ENCODE results near the gene TRPV4.
A peak's percentile ranks its signal among the peaks of the same experiment; 100 is the strongest.

TRPV4 gene

DNA sequence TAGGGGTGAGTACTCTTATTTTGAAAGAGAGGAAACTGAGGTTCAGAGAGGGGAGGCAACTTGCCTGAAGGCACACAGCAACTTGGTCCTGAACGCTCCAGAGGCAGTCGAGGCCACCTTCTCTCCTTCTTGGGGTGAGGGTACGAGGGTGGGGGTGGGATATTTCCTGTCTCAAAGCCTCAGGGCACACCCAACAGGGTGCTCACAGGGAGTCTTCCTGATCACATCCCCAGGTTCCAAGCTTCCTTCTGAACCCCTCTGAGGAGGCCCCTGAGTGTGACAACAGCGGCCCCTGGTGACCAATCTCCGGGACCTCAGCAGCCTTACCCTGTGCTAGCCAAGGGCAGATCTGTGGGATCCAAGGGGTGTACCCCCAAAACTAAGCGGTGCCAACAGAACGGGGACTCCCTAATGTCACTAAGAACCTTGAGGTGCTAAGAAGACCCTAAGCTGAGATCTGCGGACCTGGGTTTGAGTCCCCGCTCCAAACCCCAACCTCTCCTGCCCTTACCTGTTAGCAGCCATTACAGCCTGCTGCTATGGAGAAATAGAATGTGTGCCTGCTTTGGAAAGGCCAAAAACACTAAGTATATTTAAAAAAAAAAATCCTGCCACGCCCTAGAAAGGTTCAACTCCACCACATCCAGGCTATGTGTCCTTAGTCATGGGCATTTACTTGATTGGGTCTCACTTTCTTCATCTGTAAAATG, 57.9 kb downstream of the TRPV4 start:
- peak; percentile 71 for DNase-seq

DNA sequence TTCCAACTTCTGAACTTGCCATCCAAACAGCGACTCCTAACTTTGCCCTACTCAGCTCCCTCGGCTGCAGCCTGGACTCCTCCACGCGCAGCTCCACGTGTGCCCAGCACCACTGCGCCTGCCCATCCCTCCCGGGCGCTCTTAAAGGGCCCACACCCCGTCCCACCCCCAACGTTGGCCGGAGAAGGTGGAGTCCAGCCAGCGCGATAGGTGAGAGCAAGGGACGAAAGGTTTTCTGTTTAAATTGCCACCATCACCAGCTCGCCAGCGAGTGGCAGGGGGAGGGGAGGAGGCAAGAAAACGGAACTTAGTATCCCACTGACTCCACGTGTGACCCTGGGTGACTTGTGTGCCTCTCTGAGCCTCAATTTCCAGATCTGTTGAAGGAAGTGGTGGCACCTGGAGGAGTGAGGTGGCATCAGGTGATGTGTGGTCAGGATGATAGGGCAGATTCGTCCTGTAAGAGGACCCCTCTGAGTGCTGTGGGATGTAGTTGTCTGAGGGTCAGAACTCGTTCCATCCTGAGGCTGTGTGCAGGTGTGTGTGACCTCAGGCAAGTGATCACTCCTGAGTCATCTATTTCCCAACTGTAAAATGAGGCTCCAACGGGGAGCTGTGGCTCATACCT, 59.7 kb downstream of the TRPV4 start:
- no peak for DNase-seq

DNA sequence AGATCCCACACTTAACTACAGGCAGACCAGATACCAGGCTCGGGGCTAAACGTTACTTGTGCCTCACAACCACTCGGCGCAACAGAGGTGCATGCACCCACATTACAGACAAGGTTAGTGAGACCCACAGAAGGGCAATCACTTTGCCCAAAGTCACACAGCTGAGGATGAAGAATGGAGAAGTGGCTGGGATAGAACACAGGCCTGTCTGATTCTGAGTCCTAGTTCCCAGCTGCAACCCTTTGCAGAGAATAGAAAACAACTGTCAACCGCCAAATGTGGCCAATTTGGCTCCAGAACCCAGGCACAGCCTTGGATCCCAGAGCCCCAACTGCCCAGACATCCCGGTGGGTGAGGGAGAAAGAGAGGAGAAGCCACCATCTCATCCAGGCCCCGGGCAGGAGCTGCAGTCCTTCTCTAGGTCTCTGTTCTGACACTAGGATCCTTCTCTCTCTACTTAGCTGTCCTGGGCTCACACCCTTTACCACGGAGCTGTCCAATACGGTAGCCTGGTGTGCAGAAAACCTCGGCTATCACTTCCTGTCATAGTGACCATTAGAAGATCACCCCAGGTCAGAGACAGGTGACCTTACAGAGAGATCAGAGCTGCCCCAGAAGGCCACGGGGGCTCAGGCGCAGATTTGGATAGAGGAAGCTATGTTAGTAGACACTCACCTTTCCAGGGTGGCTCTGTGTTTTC, 60.4 kb downstream of the TRPV4 start:
- DNase-seq, result no peak

DNA sequence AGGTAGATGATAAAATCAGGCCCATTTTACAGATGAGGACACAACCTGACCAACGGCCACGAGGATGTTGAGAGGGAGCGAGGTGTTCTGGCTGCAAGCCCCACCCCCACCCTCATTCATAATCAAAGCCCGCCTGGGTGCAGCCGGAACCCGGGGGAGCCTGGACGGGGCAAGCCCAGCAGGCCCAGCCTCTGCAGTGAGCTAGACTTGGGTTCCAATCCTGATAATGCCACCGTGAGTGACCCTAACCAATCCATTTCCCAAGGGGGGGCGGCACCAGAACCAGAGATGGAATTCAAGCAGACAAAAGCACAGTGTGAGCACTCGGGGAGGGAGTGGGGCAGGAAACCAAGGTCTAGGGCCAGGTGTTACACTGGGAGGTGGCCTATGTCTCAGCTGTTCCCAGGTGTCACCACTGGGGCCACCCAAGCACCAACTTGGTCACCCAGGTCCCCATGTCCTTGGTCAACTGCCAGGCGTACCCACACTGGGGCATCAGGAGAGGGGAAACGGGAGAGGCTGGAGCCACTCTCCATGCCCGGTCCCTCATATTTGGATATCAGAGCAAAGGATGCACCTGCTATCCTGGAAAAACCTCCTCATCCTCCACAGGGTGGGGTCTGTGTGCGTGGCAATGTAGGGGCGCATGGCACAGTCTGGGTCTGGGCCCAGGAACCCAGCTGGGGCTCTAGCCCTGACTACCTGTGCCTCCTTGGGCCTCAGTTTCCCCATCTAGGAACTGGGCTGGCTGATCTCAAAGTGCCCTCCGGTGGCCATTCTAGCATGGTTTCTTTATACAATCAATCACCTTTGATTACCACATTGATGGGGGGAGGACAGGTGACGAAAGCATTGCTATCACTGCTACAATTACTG, 61.2 kb downstream of the TRPV4 start:
- no peak for DNase-seq

DNA sequence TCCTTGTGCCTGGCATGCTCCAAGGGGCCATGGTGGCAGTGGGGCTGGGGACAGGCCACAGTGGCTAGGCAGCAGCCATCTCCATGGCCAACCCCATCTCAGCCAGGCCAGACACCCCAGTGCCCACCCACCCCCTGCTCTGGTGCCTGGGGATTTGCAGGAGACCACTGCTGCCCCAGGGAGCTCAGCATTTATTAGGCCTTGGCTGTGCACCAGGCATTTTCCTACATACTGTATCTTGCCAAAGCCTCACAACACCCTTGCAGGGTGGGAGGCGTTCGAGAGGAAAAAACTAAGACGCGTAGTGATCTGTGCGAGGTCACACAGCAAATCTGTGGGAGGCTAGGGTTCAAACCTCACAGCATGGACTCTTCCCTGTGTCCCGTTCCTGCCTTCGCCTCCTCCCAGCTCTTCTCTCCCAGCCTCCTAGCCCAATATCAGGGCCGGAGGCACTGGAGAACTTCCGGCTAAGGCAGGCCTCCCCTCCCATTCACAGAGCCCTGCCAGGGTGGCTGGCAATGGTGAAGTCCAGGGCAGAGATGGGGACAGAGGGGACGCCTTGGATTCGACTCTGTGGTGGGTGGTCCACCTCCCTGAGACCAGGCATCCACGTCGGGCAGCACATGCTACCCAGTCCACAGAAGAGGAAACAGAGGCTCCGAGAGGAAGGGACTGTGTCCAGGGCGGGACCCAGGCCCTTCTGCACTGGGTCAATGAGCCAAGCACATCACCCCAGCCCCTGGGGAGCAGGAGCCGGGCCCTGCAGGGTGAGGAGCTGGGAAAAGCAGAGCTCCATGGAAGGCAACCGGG, 62.1 kb downstream of the TRPV4 start:
- no peak for DNase-seq

DNA sequence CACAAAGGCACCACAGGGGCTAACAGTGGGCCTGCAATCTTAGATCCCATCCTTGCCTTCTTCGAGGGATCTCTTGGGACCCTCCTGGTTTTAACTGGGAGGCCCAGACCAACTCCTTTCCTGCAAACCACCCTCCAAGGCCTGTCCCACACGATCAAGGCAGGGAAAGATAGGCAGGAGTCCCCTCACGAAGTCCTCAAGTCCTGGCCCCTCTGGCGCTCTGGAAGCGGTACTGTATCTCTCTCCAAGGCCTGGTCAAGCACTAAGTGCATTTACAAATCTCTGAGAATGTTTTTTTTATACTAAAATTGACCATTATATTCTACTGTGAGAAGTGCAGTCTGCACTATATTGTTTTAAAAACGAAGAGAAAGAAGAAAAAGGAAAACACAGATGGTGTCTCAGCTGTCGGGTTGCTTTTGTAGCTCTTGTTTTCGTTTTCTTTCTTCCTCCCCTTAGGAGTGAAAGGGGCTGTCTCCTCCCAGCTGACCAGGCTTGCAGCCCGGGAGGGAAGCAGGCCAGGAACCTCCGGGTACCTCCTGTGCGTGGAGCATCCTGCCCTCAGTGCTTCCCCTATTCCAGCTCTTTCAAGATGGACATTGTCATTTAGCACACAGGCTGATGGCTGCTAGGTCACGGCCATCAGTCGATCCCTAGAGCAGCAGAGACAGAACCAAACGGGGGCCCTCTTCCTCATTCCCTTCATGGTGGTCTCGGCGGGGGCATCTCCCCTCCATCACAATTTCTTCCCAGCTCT, 62.9 kb downstream of the TRPV4 start:
- DNase-seq, result no peak

DNA sequence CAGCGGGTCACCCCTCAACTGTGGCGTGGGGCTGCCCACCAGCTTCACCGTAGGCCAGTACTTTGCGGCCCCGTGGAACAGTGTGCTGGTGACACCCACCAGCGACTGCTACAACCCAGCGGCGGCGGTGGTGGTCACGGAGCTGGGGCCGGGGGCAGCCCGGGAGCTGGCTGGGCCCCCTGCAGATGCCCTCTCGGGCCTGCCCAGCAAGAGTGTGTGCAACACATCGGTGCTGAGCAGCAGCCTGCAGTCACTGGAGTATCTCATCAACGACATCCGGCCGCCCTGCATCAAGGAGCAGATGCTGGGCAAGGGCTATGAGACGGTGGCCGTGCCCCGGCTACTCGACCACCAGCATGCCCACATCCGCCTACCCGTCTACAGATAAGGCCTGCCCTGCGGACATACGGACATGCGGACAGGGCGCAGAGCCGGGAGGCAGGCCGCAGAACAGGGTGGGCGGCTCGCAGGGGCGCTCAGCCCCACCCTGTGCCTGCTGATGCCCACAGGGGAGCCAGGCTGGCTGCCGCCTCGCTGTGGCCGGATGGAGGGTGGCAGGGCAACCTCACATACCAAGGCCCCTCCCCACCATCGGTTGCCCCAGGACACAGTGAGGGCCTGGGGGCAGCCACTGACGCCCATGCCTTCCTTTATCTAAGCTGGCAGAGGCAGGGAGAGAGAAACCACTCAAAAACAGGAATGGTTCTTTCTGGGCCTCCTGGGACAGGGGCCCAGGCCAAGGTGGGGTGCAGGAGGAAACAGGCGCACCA, 64.1 kb downstream of the TRPV4 start:
- no peak for DNase-seq

DNA sequence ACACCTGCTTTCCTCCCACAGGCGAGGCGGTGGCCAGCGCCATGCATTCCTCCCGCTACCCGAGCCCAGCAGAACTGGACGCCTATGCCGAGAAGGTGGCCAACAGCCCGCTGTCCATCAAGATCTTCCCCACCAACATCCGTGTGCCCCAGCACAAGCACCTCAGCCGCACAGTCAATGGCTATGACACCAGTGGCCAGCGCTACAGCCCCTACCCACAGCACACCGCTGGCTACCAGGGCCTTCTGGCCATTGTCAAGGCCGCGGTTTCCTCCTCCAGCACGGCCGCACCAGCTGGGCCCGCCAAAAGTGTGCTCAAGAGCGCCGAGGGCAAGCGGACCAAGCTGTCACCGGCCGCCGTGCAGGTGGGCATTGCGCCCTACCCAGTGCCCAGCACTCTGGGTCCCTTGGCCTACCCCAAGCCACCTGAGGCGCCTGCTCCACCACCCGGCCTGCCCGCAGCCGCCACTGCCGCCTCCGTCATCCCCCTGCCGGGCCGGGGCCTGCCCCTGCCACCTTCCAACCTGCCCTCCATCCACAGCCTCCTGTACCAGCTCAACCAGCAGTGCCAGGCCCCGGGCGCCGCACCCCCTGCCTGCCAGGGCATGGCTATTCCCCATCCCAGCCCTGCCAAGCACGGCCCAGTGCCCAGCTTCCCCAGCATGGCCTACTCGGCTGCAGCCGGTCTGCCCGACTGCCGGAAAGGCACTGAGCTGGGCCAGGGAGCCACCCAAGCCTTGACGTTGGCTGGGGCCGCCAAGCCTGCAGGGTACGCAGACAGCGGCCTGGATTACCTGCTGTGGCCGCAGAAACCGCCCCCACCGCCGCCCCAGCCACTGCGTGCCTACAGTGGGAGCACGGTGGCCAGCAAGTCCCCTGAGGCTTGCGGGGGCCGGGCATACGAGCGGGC, 65.0 kb downstream of the TRPV4 start:
- no peak for DNase-seq

DNA sequence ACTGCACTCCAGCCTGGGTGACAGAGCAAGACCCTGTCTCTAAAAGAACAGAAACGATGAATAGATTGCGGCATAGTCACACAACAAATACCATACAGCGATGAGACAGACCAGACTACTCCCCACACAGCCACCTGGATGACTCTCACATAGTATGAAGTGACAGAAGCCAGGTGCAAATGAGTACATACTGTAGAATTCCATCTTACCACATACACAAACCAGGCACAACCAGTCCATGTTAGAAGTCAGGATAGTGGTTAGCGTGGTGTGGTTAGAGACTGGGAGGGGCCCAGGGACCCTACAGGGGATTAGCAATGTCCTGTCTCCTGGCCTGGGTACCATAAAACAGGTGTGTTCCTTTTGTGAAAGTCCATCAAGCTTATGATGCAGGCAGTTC, 65.7 kb downstream of the TRPV4 start:
- DNase-seq, result no peak

DNA sequence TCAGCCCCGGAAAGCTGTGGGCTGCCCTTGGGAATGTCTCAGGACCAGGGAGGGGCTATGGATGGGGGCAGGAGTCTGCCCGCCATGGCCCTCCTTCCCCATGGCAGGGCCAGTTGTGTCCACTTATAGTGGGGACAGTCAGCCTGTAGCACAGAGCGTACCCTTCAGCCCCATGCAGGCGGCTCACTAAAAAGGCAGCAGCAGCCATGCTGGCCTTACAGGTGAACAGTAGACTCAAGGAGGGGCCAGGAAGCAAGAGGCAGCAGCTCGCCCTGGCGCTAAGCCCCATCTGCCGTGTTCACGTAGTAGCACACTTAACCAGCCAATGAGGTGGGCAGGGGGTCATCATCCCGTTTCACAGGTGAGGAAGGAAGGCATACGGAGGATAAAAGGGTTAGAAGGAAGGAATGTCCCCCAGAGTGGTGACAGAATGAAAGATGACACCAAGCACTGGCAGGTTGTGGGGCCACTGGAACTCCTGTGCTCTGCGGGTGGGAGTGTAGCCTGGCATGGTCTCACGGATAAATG, 66.9 kb downstream of the TRPV4 start:
- DNase-seq, result no peak

DNA sequence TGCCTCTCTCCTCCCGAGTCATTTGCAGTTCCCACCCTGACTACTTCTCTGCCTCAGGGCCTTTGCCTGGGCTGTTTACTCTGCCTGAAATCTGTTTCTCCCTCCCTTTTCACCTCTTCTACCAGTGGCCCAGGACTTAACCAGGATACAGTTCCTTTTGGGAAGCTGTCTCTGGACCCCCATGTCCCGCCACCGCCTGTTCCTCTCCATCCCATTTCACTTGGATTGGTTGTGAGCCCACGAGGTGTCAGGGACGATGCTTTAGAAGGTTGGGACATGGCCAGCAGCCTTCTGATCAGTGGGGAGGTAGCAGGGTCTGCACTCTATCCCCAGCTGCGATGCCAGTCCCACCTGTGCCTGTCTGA, 67.8 kb downstream of the TRPV4 start:
- no peak for DNase-seq

DNA sequence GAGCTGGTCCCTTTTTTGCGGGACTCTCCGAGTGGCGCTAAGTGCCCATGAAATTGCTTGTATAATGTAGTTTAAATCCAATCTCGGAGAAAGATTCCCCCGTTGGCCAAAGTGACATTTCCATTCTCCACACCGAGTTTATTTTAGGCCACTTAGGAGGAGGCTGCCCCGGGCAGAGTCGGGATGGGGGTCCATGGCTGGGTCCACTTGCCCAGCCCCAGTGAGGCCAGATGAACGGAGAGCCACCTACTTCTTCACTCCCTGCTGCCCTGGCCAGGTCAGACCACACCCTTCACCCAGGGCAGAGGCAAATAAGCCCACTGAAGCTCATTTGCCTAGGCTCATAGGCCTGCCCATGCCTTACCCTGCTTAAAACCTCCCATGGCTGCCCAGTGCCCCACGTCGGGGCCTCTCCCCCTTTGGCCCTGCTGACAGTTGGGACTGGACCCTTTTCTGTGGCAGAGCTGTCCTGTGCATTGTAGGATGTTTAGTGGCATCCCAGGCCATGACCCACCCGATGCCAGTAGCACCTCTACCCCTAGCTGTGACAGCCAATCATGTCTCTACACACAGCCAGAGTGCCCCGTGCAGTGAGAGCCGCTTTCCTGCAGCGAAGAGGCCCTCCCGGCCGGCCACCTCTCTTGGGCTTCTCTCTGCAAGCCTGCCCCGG, 68.3 kb downstream of the TRPV4 start:
- no peak for DNase-seq

DNA sequence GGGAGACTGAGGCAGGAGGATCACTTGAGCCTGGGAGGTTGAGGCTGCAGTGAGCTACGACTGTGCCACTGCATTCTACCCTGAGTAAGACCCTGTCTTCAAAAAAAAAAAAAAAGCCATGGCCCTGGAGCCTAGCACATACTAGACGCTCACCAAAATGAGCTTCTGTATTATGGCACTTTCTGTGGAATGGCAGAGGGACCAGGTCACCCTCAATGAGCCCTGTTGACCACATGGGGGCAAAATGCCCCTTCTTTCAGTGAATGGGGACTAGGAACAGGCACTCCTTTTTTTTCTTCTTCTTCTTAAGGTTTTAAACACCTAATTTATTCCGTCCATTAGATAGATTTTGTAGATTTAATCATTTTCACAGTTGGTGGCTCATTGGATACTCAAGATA, 69.1 kb downstream of the TRPV4 start:
- peak; percentile 35 for DNase-seq

DNA sequence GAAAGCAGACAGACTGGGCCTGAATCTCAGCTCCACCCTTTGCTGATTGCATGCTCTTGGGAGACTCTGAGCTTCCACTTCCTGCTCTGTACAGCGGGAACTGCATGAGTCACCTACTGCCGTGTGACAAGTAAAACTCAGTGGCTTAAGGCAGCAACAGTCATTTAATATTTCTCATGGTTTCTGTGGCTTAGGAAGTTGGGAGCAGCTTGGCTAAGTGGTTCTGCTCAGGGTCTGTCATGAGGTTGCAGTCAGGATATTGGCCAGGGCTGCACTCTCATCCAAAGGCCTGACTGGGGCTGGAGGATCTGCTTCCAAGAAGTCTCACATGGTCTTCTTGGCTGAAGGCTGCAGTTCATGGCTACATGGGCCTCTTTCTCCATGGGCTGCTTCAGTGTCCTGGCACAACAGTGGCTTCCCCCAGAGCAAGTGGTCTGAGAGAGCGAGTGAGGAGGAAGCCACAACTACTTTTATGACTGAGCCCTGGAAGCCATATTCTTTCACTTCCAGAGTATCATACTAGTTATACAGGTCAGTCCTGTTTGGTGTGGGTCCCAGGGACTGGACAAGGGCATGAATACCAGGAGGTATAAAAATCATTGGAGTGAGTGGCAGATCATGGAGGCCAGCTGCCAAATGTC, 69.9 kb downstream of the TRPV4 start:
- peak; percentile 18 for DNase-seq

DNA sequence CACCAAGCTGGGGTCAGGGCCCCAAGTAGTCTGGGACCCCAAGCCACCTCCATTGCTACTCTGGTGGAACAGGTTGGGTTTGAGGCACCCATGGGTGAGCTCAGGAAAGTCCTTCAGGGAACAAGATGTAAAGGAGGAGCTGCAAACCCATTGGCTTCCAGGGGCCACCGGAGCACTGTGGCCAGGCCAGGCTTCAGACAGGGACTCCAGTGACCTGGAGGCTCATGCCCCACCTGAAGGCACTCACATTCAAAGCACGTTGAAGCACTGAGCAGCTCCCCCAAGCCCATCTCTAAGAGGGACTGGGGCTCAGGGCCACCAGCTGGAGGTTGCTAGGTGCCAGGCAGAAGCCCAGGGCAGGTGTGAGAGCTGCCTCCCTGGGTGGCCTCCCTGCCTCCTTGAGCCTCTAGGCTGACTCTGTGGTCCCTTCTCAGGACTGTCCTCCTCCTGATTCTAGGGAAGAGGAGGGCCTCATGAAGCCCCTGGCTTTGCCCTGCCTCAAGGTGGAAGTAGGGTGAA, 70.5 kb downstream of the TRPV4 start:
- DNase-seq, result no peak

DNA sequence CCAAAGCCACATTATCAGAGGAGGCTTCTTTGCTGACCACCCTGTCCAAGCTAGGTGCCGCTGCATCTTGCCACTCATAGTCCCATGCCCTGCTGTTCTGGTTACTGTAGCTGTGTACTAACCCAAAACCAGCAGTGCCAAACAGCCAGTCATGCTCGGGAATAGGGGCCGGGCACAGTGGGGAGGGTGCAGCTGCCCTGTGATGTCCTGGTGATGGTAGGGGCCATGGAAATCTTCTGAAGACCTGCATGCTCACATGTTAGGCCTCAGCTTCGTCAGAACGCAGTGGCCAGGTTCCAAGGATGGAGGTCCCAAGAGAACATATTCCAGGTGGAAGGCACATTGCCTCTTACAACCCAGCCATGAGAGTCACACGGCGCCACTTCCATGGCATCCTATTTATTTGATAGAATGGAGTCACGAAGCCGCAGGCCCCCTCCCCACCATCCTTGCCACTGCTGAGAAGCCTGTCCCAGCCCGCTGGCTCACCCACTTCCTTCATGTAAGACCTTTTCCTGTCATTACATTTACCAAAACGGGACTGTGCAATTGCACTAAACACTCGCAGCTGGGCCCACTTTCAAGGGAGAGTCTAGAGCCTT, 71.0 kb downstream of the TRPV4 start:
- DNase-seq, result no peak

Measured in hematopoietic multipotent progenitor cell treated with erythropoietin and hydrocortisone succinate and interleukin-3 and kit ligand, for 8 days (in vitro differentiated cells).